HG02973 (cell line): ENCODE data around the gene TNF.

Source experiments
- ATAC-seq: cut with Tn5 transposase; IDR thresholded peaks from one replicate; pipeline ENCODE4 v1.9.1; 2021; ENCODE audit warnings: moderate library complexity; ENCODE audit not compliant: unreplicated experiment

TNF gene

GRCh38 chr6:31575335-31575901 lies at the start of gene TNF:
TNF (plus strand) TSS chr6:31575565; CDS start chr6:31575742, 177 bp downstream.
- ATAC-seq = no peak

GRCh38 chr6:31525932-31526591 lies 49.3 kb upstream of the TNF start:
- ATAC-seq = no peak

GRCh38 chr6:31528307-31528777 lies 47.0 kb upstream of the TNF start:
- ATAC-seq = no peak

GRCh38 chr6:31528821-31529328 lies 46.5 kb upstream of the TNF start, which contains the start of gene MCCD1:
MCCD1 (plus strand) TSS chr6:31528962; CDS start chr6:31529015, 53 bp downstream.
- no peak for ATAC-seq

- ATAC-seq = no peak
Measured at GRCh38 chr6:31529329-31530150, 45.8 kb upstream of the TNF start.

- no peak for ATAC-seq
Measured at GRCh38 chr6:31530659-31531058, 44.7 kb upstream of the TNF start.

- ATAC-seq = no peak
Measured at GRCh38 chr6:31531162-31531561, 44.2 kb upstream of the TNF start.

- ATAC-seq = no peak
Measured at GRCh38 chr6:31531771-31532643, 43.4 kb upstream of the TNF start.

GRCh38 chr6:31532644-31533454 lies 42.5 kb upstream of the TNF start:
- no peak for ATAC-seq

- no peak for ATAC-seq
Measured at GRCh38 chr6:31533455-31533841, 41.9 kb upstream of the TNF start.

- no peak for ATAC-seq
Measured at GRCh38 chr6:31534011-31534410, 41.4 kb upstream of the TNF start.

GRCh38 chr6:31534521-31535040 lies 40.8 kb upstream of the TNF start:
- ATAC-seq = no peak

GRCh38 chr6:31535538-31536324 lies 39.6 kb upstream of the TNF start:
- no peak for ATAC-seq

- ATAC-seq = no peak
Measured at GRCh38 chr6:31538805-31539400, 36.5 kb upstream of the TNF start.

- no peak for ATAC-seq
Measured at GRCh38 chr6:31540640-31541039, 34.7 kb upstream of the TNF start.

GRCh38 chr6:31541059-31541657 lies 34.2 kb upstream of the TNF start:
- no peak for ATAC-seq

GRCh38 chr6:31541658-31542521 lies 33.5 kb upstream of the TNF start, which contains the start of gene DDX39B:
DDX39B (minus strand) TSS chr6:31542003; CDS start chr6:31540532, 1,471 bp downstream.
- peak; percentile 49 for ATAC-seq
